Measurements from ENCODE around the gene SLC39A10.

DNA sequence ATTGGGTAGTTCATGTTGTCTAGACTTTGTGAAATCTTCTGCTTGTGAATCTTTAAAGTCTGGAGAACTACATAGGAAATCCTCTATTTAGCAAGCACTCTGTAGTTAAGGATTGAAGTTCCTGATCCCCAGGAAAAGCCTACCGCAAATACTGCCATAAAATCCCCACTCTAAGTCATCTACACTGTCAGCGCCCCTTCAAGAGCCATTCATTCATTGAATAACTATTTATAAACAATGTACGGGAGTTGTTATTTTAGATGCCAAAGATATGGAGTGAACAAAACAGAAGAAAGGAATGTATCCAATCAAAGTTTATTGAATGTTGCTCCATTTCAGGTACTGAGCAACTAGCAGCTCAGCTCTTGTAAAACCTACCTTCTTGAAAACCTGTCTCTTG is 36.5 kb upstream of the SLC39A10 start:
- TF ChIP-seq CTCF (IDR thresholded peaks at IDR 0.05), result no peak
- no peak for TF ChIP-seq POLR2AphosphoS5 (IDR thresholded peaks at IDR 0.05)
